Measurements from ENCODE around the gene PLVAP.

The PLVAP gene

DNA sequence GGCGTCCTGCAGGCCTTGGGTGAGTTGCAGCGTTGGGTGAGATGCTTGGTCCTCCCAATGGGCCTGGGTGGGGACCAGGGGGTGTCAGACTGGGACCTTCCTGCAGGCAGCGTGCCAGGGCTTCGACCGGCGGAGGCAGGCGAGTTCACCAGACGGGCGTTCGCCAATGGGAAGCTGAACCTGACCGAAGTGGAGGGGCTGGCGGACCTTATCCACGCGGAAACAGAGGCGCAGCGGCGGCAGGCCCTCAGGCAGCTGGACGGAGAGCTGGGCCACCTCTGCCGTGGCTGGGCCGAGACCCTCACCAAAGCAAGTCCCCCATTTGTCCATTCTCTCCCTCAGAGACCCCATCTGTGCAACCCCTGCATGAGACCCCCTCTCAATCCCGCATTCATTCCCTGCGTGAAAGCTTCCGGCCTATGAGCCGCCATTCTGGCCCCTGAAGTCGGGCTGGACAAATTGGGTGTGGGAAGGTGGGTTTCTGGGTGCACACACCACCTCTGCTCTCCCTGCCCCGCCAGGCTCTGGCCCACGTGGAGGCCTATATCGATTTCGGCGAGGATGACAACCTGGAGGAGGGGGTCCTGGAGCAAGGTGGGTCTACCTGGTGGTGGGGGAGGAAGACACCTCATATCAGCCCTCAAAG lies 38.6 kb downstream of the PLVAP start:
- H3K4me3 ChIP-seq (ENCODE audit: low read depth, low read length), result peak overlapping the region; percentile 69

DNA sequence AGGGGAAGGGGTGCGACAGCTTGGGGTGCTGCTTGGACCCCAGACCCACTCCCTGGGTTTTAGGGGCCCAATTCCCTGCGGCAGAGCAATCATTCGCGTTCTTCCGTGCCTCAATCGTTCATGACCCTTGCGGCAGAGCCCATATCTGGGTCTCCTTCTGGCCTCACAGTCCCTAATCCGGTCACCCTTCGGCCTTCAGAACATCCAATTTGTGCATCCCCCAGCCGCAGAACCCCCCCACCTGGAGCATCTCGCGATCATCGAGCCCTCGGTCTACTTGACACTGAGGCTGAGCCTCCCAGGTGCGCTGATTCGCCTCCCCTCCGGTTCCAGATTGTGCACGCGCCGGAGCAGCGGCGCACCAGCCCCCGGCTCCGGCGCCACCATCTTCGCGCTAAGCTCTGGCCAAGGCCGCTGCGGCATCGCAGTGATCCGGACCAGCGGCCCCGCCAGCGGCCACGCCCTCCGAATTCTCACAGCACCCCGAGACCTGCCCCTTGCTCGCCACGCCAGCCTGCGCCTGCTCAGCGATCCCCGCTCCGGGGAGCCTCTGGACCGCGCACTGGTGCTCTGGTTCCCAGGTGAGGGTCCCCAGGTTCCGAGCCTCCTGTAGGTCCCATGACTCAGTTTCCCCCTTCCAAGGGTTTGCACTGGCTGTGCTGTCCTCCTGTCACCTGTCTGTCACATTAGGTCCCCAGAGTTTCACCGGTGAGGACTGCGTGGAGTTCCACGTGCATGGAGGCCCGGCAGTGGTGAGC lies 39.3 kb downstream of the PLVAP start:
- peak overlapping the region; percentile 69 for H3K4me3 ChIP-seq (ENCODE audit: low read depth, low read length)
- no peak for DNase-seq (ENCODE audit: low read depth)

More for the DNA sequence above, 38.6 kb downstream of the PLVAP start:
- no peak for DNase-seq (ENCODE audit: low read depth)

DNA sequence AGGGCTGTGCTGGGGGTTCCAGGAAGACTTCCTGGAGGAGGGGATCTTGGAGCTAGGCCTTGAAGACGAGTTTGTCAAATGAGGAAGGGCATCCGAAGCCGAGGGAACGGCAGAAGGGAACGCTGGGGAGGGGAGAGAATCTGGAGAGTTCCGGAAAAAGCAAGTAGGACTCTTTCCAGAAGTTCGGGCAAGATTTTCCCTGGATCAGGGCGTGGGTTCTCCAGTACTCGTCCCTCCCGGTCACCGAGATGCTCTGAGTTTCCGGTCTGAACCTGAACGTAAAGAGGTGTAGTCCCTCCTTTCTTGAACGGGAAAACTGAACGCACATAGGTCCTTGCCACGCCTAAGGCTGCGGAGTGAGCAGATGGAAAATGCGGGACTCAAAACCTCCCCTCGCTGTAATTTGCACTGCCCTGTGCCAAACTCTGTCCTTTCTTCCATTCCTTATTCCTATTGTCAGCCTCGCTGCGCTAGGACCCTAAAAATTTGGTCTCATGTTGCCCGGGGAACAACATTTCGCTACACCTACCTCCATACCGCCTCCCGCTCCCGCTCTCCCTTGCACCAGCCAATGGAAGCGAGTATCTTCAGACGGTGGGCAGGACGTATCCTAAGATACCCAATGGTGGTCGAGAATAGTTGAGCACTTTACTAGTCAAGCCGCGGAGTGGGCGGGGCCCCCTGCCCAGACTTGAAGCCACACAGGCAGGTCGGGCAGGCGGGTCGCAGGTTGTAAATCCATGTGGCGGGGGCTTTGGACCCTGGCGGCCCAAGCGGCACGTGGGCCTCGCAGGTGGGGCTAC lies 40.1 kb downstream of the PLVAP start, which contains the start of gene GTPBP3:
Gene GTPBP3, plus strand, starts transcription at position 682 of the 803 bp plus-strand sequence. Its CDS starts 59 bp downstream, at position 741.
- peak within 1 kb of the TSS; percentile 69 for H3K4me3 ChIP-seq (ENCODE audit: low read depth, low read length)
- peak; percentile 94 for DNase-seq (ENCODE audit: low read depth)

DNA sequence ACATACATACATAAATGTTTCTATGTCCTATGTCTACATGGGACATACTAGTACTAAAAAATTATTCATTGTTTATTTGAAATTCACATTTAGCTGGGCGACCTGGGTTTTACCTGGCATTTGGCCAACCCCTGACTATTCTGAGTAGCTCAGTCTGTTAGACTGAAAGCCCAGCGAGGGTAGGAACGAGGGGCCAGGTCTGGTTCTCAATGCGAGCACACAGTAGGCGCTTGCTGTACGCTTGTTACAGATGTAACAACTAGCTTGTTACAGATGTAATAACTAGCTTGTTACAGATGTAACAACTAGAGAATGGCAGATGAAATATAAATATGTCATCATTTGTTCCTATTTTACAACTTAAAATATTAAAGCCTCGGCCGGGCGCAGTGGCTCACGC lies 41.6 kb downstream of the PLVAP start:
- no peak for DNase-seq (ENCODE audit: low read depth)
- H3K4me3 ChIP-seq (ENCODE audit: low read depth, low read length), result no peak overlapping the region

DNA sequence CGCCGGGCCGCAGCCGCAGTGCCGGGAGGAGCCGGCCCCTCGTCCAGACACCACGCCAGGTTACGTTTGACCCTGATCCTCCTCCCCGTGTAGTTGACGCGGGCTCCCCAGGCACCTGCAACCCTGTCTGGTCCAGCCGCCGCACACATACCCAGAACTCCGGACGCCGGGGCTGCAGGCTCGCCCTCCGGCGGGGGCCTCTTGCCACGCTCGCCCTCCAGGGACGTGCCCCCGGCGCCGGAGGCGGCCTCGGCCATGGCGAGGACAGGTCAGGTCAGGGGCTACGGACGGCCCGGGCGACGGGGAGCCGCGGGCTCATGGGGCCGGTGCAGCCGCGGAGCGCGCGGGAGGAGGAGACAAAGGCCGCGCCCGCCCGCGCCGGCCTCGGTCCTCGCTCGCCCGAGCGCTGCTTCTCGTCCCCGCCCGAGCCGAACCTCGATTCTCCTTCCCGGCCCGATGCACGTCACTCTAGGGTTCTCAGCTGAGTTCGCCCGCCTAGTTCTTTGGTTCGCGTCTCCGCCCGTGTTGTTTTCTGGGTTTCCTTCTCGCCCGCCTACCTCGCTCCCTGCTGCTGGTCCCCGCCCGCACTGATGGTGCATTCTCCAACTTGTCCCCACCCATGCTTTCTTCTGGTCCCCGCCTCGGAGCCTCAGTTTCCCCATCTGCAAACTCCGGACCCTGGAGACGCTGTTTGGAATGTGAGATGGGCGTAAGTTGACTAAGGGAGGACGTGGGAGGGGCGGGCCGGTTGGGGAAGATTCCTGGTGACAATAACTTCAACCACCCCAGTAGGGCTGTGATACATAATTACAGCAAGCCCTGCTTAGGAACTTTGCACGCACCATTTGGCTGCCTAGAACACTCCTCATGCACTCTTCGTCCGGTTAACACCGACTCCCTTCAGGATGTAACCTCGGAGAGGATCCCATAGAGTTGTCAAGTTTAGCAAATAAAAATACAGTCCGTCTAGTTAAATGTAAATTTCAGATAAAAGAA lies 42.4 kb downstream of the PLVAP start, which contains the start of gene ANO8:
Gene ANO8, minus strand, starts transcription at position 442 of the 996 bp plus-strand sequence. Its CDS starts 185 bp downstream, at position 257.
- H3K4me3 ChIP-seq (ENCODE audit: low read depth, low read length), result peak within 1 kb of the TSS; percentile 79
- peak; percentile 98 for DNase-seq (ENCODE audit: low read depth)

DNA sequence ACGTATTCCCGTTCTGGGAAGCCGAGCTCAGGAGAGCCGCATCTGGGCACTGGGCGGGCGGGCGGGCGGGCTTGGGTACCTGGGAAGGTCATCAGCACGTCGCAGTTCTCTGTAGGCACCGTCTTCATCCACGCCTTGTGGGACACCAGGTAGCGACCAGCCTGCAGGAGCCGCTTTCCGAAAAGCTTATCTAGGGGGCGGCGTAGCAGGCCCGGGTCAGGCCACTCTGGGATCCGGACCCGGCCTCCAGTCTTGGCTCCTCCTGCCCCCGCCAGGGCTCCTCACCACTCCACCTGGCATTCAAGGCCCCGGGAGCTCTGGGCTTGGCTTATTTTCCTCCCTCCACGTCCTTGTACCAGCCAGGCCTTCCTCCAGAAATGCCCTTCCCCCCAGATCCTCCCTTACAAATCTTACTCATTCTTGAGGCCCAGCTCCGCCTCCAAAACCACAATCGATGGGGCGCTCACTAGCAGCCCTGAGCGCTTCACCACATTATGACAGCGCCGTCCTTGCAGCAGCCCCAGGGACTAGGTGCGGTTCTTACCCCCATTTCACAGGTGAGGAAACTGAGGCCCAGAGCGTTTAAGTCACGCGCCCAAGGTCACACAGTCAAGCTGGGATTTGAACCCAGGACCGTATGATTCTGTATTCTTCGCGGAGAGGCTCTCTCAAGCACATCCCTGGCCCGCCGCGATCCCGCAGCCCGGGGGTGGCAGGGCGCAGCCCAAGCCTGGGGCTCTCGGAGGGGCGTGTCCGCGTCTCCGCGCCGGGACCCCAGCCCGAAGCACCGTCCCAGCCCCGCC lies 43.3 kb downstream of the PLVAP start:
- H3K4me3 ChIP-seq (ENCODE audit: low read depth, low read length), result peak overlapping the region; percentile 79
- DNase-seq (ENCODE audit: low read depth), result no peak

DNA sequence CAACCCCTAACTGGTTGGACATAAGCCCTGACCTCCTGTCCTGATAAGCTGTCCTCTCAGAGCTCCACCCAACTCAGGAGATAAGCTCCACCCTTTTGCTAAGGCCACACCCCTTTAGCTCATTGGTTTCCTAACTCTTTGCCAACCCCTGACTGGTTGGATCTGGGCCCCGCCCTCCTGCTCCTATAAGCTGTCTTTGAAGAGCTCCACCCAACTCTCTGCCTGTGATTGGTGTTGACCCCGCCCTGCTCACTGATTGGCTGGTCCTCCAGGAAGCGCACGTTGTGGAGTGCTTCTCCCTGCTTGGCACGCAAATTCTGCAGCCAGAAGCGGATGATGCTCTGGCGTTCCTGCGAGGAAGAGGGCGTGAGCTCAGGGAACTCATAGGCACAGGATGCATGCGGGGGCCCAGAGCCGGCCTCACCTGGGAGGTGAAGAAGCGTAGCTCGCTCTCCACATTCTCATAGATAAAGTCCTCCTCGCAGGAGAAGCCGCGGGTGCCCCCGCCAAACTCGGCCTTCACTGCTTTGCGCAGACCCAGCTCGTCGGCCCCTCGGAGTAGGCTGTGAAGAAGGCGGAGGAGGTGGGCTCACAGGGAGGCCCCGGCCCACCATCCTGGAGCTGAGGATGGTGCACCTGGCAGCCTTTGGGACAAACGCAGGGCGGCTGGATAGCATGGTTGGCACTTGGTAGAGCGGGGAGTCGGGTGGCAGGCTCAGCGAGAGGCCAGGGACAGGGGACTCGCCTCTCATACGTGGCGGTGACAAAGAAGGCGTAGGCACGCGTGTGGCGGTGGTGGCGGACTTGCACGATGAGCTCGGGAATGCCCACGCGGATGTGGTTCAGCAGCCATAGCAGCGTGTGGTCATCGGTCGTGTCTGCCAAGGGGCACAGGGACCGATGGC lies 44.2 kb downstream of the PLVAP start:
- DNase-seq (ENCODE audit: low read depth), result no peak
- no peak overlapping the region for H3K4me3 ChIP-seq (ENCODE audit: low read depth, low read length)

DNA sequence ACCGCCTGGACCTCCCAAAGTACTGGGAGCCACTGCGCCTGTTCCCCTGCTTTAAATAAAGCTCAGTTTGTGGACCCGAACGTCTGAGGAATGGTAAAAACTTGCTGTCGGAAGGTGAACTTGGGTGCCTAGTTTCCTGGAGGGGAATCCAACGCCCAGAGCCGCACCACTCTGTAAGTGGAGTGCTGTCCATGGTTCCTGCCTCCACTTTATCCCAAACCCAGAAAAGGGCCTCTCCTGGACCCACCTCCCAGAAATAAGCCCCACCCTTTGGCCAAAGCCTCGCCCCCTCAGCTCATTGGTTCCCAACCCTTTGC lies 44.8 kb downstream of the PLVAP start:
- no peak for DNase-seq (ENCODE audit: low read depth)
- no peak overlapping the region for H3K4me3 ChIP-seq (ENCODE audit: low read depth, low read length)

DNA sequence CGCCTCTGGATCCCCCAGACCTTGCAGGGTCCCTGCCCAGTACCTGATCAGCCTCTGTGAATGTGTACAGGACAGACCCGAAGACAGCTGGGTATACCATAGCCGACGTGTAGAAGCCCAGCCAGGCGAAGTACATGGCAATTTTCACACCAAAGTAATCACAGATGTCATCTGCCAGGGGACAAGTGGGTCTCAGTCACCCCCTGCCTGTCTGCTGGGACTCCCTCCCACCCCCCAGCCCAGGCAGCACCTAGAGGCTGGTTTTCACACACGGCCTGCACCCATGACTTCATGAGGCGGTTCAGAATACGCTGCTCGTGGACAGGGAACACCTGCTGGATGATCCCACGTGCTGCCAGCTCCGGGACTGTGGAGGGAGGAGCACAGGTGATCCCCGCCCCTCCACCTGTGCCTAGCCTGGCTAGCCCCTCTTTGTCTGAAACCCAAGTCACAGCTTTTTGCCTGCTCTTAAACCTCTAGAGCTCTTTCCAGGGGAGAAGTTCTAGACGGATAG lies 46.0 kb downstream of the PLVAP start:
- no peak overlapping the region for H3K4me3 ChIP-seq (ENCODE audit: low read depth, low read length)
- no peak for DNase-seq (ENCODE audit: low read depth)

DNA sequence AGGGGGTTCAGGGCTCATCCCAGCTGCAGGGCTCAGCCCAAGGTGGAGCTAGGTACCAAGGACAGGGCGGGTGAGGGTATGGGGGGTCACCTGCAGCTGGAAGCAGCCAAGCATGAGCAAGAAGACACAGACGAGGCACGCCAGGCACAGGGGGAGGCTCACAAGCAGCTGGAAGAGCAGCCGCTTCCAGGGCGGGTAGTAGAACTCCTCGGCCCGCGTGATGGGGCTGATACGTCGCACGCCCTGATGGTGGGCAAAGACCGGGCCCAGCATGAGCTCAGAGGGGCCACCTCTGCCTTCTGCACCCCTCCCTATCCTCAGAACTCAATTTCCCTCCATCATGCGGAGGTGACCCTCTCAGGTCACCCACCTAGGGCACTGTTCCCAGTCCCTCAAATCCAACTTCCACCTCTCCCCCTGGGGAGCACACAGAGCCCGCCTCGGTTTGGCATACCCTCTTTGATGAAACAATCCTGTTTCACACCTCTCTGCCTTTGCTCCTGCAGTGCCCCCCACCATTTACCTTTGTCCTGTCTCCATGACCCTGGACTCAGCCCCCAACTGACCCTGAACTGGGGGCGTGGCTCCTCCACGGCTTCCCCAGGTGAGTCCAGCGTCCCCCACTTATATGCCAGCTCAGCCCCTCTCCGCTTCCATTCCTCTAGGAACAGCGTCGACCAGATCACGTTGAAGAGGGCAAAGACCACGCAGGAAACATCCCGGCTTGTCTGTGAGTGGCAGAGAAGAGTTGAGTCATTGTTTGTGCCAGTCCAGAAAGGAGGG lies 46.7 kb downstream of the PLVAP start:
- no peak for DNase-seq (ENCODE audit: low read depth)
- H3K4me3 ChIP-seq (ENCODE audit: low read depth, low read length), result no peak overlapping the region

DNA sequence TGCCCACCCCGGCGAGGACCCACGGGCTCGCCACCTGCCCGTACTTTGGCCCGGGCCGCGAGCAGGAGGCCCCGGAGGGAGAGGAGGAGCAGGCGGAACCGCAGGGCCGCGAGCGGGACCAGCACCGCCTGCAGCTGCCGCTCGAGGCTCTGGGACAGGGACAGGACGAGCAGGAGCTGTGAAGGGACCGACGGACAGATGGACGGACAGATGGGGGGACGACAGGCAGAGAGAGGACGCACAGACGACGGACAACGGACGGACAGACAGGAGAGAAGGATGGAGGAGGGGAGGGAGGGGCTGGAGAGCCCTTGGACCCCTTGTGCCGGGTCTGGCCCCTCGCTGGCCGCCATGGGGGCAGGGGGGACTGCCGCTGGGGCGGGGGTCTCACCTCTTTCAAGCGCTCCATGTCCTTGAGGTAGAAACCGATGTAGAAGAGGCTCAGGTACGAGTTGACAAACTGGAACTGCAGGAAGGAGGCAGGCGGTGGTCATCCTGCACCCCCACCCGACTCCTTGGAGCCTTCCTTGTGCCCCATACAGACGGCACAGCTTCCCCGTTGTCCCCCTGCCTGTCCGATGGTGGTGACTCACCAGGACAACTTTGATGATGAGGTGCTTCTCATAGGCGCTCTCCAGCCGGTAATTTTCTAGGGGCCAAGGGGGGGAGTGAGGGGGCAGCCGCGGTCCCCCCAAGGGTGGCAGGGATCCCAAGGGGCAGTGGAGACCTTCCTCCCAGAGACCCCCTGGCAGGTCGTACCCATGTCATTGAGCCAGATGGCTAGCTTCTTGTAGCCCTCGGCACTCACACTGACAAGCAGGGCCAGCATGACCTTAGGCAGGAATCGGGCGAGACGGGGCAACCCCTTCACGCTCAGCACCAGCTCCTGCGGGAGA lies 47.5 kb downstream of the PLVAP start:
- H3K4me3 ChIP-seq (ENCODE audit: low read depth, low read length), result no peak overlapping the region
- no peak for DNase-seq (ENCODE audit: low read depth)

DNA sequence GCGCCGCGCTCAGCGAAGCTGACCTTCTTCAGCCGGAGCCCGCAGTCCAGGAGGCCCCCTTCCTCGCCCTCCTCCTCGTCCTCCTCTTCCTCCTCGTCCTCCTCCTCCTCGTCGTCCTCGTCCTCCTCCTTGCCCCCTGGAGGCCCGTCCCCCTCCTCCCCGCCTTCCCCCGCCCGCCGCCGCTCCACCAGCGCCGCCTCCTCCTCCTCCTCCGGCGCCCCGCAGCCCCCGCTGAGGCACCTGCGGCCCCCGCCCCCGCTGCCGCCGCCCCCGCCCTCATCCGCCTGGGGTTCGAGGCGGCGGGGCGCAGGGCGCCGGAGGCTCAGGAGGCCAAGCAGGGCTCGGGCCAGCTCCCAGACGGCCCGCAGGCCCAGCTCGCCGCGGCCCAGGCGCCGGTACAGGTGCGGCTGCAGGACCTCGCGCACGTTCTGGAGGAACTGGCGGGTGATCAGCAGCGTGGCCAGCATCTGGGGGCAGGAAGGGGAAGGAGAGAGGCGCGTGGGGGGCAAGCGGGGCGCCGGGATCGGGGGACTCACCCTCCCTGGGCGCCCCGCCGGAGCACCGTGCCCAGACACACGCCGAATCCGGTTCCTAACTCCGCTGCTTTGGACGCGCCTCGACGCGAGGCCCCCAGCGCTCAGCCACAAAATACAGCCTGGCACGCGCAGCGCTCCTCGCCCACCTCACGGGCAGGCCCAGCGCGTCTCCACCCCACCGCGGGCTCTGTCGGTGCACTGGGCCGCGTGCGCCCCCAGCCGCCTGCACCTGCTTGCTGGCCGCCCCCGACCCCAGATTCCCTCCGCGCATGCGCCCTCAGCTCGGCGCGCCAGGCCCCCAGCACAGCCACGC lies 48.4 kb downstream of the PLVAP start:
- H3K4me3 ChIP-seq (ENCODE audit: low read depth, low read length), result peak overlapping the region; percentile 30
- no peak for DNase-seq (ENCODE audit: low read depth)

DNA sequence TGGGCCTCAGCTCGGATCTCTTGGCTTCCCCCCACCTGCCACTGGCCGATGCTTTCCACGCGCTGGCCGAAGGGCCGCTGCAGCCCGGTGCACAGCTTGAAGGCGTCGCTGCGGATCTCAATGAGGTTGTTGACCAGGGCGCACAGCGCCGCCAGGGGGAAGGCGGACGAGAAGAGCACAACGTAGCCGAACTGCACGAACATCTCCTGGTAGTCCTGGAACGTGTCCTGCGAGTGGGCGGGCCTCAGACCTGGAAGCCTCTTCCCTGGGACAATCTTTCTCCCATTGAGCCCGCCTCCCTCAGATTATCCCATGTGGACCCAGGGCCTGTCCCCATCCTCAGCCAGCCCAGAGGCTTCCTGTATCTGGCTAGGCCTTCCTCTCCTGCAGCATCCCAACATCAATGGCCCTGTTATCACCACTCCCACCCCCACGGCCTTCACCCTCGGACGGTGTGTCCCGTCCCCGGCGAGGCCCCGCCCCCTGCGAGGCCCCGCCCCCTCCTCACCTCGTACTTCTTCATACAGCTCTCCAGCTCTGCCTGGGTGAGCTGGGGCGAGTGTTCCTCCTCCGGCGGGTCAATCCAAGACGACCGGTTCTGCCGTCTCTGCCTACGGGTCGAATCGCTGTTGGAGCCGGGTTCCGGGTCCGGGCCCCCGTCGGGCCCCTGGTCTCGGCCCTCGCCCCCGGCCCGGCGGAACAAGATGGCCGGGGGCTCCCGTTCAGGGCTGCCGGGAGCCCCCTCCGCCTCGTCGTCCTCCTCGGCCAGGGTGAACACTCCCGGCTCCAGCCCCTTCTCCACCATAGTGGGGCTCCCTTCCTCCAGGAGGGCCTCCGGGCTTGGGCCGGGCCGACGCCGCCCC lies 49.3 kb downstream of the PLVAP start:
- H3K4me3 ChIP-seq (ENCODE audit: low read depth, low read length), result peak overlapping the region; percentile 30
- DNase-seq (ENCODE audit: low read depth), result no peak
